ENCODE results near the gene PRKACB. TPM values are rescaled to one million over a fixed set of nuclear protein-coding genes. Genes with fewer than 3 reads are reported as not detected.

The PRKACB gene
- total RNA-seq, 2 experiments from 2014 or later: 74.7 to 77.4 TPM

Other genes with a start within 250 kb of the PRKACB start
- 1 to 10 TPM; 2.2 to 2.5 TPM for gene TTLL7, start 145.1 kb upstream of the PRKACB start, total RNA-seq
- gene SAMD13, start 157.4 kb downstream of the PRKACB start, total RNA-seq: under 1 TPM in 1 of 2 experiments, not detected in 1; 0.28 TPM

Data from activated CD4-positive, alpha-beta memory T cell treated with anti-CD3 and anti-CD28 coated beads, Interleukin-2, amount 10 ng/mL, durations not matched to agents 7 days and 5 days (primary cell).